ENCODE results near the gene FAM168B.
"Not testable (repeated sequence)": the region's sequence is repeated elsewhere in the genome, so short reads cannot be mapped to it uniquely, and the experiment has no call there.

The FAM168B gene

DNA sequence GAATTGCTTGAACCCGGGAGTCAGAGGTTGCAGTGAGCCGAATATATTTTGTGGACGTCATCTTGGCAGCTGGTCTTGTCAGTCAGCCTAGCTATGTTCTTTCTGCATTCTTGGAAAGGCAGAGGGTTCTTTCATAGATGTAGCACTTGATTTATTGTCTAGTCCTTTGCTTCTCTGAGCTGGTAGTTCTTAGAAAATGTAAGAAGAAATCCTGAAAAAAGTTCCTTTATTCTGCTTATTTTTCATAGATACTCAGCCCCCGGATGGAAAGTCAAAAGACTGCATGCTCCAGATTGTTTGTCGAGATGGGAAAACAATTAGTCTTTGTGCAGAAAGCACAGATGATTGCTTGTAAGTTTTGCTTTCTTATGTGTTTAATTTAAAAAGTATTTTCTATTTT lies 33.2 kb upstream of the FAM168B start:
- H3K27ac ChIP-seq, result peak overlapping the region; percentile 86
- TF ChIP-seq, protein P1, sequence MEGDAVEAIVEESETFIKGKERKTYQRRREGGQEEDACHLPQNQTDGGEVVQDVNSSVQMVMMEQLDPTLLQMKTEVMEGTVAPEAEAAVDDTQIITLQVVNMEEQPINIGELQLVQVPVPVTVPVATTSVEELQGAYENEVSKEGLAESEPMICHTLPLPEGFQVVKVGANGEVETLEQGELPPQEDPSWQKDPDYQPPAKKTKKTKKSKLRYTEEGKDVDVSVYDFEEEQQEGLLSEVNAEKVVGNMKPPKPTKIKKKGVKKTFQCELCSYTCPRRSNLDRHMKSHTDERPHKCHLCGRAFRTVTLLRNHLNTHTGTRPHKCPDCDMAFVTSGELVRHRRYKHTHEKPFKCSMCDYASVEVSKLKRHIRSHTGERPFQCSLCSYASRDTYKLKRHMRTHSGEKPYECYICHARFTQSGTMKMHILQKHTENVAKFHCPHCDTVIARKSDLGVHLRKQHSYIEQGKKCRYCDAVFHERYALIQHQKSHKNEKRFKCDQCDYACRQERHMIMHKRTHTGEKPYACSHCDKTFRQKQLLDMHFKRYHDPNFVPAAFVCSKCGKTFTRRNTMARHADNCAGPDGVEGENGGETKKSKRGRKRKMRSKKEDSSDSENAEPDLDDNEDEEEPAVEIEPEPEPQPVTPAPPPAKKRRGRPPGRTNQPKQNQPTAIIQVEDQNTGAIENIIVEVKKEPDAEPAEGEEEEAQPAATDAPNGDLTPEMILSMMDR (conservative IDR thresholded peaks at IDR 0.05), result no peak

DNA sequence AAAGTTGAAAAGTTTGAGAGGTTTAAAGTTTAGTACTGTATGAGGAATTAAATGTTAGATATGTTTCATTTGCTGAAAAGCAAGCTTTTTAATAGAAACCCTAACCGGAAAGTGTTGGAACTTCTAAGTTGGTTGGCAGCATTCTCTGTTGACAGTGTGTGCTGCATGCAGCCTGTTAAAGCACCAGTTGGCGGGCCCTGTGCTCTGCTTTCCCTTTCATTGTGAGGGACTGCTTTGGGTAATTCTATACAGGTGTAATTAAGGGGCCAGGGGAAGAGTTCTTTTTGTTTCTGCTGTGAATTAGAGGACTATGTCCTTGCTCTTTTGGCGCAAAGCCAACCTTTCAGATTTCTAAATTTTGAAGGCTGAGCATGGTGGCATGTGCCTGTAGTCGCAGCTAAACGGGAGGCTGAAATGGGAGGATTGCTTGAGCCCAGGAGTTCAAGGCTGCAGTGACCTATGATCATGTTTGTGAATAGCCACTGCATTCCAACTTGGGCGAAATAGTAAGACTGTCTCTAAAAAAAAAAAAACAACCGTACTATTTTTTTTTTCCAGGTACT lies 32.0 kb upstream of the FAM168B start:
- TF ChIP-seq, protein P1 (conservative IDR thresholded peaks at IDR 0.05), result no peak

GRCh38 chr2:131123192-131123591 lies 29.9 kb upstream of the FAM168B start:
- TF ChIP-seq, protein P1 (conservative IDR thresholded peaks at IDR 0.05), result no peak
- peak overlapping the region; percentile 97; the same call in 1 of the 2 replicates for H3K27ac ChIP-seq

More for the DNA sequence above, 32.0 kb upstream of the FAM168B start:
- H3K27ac ChIP-seq, result peak overlapping the region; percentile 86

- TF ChIP-seq, protein P1 (conservative IDR thresholded peaks at IDR 0.05), result no peak
- peak overlapping the region; percentile 97 for H3K27ac ChIP-seq
Measured at GRCh38 chr2:131122496-131122895, 29.2 kb upstream of the FAM168B start.

DNA sequence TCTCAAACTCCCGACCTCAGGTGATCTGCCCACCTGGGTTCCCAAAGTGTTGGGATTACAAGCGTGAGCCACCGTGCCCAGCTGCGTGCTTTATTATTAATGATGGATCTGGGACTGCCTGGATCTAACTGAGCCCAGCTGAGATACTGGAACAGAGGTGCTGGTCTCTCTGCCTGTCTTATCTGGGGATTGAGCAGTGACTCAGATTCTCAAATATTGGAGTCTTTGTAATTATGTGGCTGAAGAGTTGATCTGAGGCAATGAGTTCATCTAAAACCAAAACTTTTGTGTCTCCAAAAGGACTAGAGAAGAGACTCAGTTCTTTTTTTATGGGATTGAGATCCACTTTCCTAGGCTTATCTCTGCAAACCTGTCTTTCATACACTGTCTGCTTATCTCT lies 28.2 kb upstream of the FAM168B start:
- TF ChIP-seq, protein P1 (conservative IDR thresholded peaks at IDR 0.05), result no peak
- H3K27ac ChIP-seq, result peak overlapping the region; percentile 97

- TF ChIP-seq, protein P1 (conservative IDR thresholded peaks at IDR 0.05), result no peak
- H3K27ac ChIP-seq, result peak overlapping the region; percentile 97
Measured at GRCh38 chr2:131120815-131121317, 27.6 kb upstream of the FAM168B start.

- TF ChIP-seq, protein P1 (conservative IDR thresholded peaks at IDR 0.05), result no peak
- no peak overlapping the region for H3K27ac ChIP-seq
Measured at GRCh38 chr2:131115752-131116151, 22.5 kb upstream of the FAM168B start.

DNA sequence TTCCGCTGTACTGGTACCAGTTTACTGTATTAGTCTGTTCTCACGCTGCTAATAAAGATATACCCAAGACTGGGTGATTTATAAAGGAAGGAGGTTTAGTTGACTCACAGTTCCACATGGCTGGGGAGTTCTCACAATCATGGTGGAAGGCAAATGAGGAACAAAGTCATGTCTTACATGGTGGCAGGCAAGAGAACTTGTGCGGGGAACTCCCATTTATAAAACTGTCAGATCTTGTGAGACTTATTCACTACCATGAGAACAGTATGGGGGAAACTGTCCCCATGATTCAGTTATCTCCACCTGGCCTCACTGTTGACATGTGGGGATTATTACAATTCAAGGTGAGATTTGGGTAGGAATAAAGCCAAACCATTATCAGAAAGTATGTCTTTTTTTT lies 21.7 kb upstream of the FAM168B start:
- H3K27ac ChIP-seq, result not testable (repeated sequence)

Data from VCaP (cell line).